GM18505 (cell line): ENCODE measurements around the gene LIPN.

ENCODE experiments used
- ATAC-seq: cut with Tn5 transposase; IDR thresholded peaks from one replicate; pipeline ENCODE4 v1.9.1; 2021; ENCODE audit not compliant: unreplicated experiment
- POLR2A ChIP-seq: IDR thresholded peaks from 4 replicates; pipeline ENCODE4 v1.6.1; 2011; ENCODE audit warnings: borderline replicate concordance; ENCODE audit not compliant: insufficient read depth, insufficient read length; ENCODE audit errors: extremely low read depth

LIPN gene

DNA sequence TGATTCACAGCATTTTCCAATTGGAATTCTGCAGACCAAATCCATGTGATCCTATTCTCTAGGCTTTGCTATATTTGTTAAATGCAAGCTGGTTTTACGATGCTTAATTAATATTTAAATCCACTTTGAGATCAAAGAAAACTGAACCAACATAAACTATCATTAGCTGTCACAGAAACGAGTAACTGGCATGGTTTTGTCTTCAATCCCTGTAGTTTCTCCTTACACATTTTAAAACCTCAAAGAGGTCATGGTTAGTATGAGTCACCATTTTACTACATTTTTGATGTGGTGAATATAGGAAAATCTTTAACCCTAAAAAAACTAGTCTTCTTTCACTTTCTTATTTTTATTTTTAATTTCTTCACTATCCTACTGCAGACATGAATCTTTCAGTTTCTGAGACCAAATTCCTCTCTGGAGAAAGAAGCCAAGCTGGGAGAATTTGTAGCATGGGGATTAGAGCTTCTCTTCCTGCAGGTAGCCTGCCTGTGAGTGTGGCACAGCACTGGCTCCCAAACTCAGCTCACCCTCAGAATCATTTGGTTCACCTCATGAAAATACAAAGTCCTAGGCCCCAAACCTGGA, 34.0 kb downstream of the LIPN start:
- no peak for ATAC-seq
- no peak for TF ChIP-seq POLR2A

DNA sequence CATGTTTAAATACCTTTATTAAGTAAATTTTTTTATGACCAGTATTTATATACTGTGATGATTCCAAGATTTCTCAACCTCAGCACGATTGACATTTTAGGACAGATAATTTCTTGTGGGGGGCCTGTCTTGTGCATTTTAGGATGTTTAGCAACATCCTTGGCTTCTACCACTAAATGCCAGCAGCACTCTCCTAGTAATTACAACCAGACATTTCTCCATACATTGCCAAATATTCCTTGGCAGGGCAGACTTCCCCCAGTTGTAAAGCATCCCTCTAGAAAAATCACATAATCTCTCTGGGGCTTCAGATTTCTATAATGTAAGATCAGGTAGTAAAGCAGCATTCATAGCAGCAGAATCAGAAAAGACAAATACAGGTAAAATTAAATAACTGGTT, 34.9 kb downstream of the LIPN start:
- no peak for TF ChIP-seq POLR2A

DNA sequence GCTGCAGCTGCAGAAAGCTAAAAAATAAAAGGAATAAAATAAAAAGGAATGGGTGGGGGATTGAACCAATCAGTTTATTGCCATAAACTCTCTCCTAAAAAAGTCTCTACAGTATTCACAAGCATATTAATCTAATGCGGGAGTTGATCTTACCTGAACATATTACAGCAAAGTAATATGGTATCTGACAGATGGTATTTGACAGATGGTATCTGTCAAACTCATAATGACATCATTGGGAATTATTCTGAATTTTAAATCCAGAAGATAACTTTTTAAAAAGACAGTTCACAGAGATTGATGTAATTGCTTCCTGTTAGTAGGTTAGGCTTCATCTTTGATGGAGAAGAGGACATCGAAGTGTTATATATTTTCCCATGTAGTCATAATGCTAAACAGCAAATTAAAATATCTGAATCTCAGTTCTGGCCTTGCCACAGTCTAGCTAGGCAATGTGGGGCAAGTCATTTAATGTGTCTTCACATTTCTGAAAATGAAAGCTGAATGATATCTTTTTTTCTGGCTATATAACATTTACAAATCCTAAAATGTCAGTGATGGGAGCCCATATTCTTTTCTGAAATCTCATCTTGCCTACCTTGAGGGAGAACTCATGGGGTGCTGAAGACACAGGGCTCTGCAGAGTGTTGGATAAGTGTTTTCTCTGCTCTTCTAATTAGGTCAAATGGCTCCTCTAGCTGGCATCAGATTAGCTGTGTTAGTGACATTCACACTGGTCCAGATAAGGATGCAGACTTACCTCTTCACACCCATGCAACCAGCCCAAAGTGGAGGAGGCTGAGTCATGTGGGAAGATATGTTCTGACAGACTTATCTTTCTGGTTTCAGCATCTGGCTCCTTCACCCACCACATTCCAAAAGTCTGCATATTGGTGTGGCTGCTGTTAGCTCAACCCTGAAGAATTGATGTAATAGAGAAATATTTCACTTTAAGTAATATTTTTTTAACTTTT, 40.6 kb downstream of the LIPN start:
- TF ChIP-seq POLR2A = no peak
- ATAC-seq = no peak

More for the DNA sequence above, 34.9 kb downstream of the LIPN start:
- no peak for ATAC-seq

DNA sequence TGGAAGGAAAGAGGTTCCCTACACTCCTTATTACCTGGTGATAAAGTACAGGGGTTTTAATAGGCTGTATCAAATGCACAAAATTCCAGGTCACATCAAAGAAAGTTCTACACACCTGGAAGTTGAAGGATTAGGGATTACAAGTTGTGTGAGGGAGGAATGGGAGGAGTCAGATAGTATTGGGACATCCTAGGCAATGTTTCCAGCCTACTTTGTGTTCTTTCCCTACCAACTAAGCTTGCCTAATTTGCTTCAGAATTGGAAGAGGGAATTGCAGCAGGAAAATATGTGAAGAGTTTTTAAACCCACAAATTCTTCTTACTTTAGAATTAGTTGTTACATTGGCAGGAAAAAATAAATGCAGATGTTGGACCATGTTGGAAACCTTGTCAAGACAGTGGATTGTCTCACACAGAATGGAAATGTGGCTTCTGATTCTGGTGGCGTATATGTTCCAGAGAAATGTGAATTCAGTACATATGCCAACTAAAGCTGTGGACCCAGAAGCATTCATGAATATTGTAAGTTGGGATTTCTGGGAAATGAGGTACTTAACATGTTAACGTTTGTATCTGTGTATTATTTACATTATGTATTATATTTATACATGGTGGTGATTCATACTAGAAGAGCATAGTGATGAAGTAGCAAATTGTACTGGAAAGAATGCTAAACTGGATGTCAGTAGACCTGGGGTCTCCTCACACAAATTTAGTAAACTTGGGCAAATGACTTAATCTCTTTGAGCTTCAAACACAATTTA, 42.9 kb downstream of the LIPN start, which contains the start of gene LIPM:
Gene LIPM, plus strand, starts transcription at position 208 of the 763 bp plus-strand sequence. Its CDS starts 167 bp downstream, at position 375.
- TF ChIP-seq POLR2A = no peak
- no peak for ATAC-seq

DNA sequence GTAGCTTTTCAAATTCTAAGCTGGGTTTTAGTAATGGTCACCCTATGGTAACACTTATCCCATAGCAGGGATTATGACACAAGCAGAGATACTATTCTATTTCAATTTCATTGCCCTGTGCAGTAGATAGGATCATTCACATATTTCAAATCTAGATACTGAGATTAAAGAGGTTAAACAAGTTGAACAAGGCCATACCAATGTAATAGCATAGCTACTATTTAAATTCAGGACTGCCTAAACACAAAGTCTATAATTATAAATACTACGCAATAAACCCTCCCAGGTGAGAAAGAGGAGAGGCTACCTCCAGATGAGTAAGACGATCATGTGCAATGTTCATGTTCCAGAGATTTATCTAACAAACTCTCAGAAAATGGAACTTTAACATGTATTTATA, 43.8 kb downstream of the LIPN start:
- no peak for ATAC-seq
- no peak for TF ChIP-seq POLR2A

DNA sequence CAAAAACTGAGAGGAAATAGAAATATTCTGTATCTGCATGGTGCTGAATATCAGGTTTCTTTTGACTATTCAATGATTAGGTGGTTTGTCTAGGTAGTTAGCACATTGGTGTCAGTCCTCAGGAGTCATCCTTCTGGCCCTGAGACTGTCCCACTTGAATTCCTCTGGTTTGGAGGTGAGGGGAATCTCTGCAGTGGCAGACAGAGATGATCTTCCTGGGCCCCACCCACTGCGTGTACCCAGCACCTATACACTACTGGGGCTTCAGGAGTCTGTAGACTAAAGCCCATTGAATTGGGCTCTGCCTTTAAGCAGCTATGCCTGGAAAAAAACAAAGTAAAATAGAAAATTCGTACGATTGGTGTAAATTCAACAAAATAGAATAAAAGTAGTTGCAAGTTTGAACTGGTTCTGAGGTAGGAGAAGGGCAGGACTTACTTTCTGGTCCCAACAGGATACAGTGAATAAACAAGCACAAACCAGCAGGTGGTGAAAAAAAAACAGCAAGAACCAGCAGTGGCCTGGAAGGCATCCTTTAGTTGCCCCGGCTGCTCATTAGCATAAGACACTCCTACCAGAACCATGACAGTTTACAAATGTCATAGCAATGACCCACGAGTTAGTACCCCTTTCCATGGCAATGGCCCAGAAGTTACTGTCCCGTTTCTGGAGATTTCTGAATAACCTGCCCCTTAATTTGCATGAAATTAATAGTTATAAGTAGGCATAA, 44.4 kb downstream of the LIPN start:
- ATAC-seq = no peak
- TF ChIP-seq POLR2A = no peak

DNA sequence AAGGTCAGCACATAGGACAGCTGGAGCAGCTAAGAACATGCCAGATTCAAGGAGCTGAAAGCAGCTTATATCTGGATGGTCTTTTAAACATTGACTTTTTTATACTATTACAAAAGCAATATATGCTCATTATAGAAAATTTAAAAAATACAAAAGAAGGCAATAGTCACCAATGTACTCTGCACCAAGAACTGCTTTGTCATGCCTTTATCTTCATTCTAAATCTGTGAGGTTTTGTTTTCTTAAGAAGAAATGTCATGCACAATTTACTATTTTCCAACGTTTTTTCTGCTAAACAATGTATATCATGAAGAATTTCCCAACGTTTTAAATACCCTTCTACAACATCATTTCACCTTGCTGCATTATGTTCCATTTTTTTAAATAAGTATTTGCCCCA, 45.5 kb downstream of the LIPN start:
- TF ChIP-seq POLR2A = no peak
- ATAC-seq = no peak

DNA sequence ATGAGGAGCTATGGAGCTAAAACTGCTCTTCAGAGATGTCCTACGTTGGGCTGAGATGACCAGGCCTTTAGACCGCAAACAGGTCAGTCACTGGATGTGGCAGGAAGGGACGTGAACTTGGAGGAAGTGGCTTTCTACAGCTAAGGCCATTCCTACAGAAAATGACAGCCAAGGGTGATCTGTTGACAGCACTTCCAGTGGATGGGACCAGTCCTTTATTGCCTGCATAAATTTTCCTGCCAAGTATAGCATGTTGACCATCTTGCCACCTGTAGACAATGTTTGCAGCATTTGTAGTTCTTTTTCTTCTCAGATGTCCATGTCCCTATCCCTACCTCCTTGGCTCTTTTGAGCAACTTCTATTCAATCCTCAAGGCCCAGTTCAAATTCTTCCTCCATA, 46.1 kb downstream of the LIPN start:
- no peak for ATAC-seq
- TF ChIP-seq POLR2A = no peak

DNA sequence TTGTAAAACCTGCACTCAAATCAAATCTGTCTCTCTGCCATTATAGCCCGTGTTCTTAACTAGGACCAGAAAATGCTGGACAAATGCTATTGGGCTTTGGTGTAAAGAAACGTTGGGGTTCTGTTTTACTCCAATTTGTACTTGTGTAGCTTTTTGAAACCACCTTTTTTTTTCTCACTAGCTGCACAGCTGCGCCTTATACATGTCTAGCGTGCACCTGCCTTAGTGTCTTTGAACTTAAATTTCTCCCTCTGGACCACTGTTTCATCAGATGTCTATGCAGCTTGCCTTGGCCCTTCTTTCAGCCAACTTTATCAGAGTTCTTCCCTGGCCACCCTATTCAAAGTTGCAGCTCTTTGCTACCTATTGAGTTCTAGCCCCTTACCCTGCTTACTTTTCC, 49.8 kb downstream of the LIPN start:
- no peak for TF ChIP-seq POLR2A
- ATAC-seq = no peak

DNA sequence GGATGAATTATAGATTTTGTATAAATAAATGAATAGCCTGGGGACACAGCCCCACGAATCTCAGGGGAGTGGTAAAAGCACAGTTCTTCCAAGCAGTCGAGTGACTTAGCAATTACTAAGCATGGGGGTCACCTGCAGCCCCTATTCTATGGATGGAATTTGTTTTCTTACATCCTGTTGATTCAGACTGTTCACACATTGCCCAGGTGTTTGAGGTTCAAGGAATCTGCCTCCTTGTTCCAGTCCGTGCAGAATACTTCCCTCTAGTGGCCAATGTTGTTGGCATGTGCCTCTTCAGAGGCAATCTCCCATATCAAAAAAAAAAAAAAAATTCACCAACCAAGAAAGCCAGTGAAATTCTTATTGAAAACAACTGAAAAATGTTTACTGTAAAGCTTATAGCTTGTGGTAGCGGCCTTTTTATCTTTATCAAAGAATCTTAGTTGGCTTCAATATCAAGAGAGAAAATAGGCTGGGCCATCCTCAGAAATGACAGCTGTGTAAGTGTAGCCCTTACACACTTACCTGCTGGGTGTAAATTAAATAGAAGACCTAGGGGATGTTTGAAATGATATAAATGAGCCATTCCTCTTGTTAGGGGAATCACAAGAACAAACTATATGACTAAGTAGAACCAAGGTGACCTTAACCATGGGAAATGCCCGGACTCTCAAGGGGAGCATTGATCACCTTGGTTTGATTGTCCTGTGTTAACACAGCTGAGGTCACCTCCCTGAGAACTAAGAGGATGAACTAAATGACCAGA, 50.6 kb downstream of the LIPN start:
- no peak for ATAC-seq
- TF ChIP-seq POLR2A = no peak

DNA sequence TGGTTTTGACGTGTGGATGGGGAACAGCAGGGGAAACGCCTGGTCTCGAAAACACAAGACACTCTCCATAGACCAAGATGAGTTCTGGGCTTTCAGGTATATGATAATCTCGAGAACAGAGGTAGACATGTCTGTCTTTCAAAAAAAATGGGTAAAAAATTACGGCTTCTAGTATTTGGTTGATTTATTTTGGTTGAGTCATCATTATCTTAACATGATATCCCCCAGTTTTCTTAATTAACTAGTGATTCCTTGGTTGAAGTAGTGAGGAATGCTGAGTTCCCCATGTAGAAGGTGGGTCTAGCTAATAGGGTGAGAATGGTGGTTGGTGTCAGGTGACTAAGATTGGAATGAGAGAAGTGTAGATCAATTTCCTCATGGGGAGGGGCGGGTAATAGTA, 53.4 kb downstream of the LIPN start:
- no peak for TF ChIP-seq POLR2A
- no peak for ATAC-seq

DNA sequence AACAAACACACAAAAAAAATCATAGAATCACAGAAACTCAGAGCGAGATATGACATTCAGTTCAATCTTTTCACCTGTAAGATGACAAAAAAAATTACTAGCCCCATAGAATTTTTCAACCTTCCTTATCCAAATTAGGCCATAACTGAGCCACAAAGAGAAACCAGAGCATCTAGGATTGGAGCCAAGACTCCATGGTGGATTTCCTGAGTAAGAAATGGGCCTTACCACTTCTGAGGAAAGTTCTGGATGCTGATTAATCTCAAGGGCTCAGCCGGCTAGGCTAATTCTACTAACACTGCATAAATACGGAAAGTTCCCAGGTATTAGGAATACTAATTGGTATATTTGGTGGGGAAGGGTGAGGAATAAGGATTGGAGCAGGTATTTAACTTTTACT, 59.5 kb downstream of the LIPN start:
- ATAC-seq = no peak
- TF ChIP-seq POLR2A = no peak

DNA sequence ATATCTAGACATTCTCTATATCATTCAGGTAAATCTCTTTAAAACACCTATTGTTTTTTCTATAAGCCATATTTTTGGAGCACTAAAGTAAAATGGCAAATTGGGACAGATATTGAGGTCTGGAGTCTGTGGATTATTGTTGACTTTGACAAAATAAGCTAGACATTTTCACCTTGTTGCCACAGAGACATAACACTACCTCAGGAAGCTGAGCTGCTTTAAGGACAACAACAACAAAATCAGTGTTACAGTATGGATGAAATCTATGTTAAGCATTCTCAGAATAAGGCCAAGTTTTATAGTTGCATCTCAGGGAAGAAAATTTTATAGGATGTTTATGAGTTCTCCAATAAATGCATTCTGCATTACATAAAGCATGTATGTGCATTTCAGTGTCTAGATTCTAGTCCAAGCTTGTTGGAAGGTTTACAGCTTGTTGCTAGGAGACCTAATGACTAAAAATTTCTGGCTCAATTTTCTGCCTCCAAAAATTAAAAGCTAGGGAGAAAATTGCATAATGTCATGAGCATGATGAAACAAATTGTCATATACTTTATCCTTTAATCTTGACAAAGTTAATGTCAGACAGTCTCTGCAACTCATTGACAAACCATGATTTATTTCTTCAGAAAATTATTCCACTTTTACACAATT, 61.1 kb downstream of the LIPN start:
- no peak for ATAC-seq
- TF ChIP-seq POLR2A = no peak
